Lung (tissue), 12 donors: ENCODE data around the gene YTHDC1. TPM values are rescaled to one million over a fixed set of nuclear protein-coding genes. Genes with fewer than 3 reads are reported as not detected.
"Not testable (repeated sequence)": the region's sequence is repeated elsewhere in the genome, so short reads cannot be mapped to it uniquely, and the experiment has no call there.

ENCODE experiments used
- ATAC-seq: fragments of 200-7000 bp; cut with Tn5 transposase; one replicate; pipeline ENCODE4 v1.9.1; 2020; ENCODE audit warnings: moderate number of reproducible peaks; ENCODE audit not compliant: insufficient read depth, low FRiP score
- DNase-seq, 3 donors: peaks; one replicate each; pipeline ENCODE4 v3.0.0-alpha.2; 2013 to 2017
- H3K27ac ChIP-seq, 2 donors: one replicate each; pipeline ENCODE4 v1.5.1; 2013; ENCODE audit warnings: mild to moderate bottlenecking in 2 of 2, moderate library complexity in 2 of 2, control low read depth in 1 of 2, inconsistent platforms in 1 of 2, low read depth in 1 of 2, low read length in 1 of 2
- H3K27me3 ChIP-seq, 3 donors: one replicate each; pipeline ENCODE4 v1.5.1; 2013; ENCODE audit warnings: low read length in 2 of 3; ENCODE audit not compliant: control insufficient read depth in 3 of 3, insufficient read depth in 3 of 3
- H3K36me3 ChIP-seq, 4 donors: one replicate each; pipeline ENCODE4 v1.5.1; 2013; ENCODE audit warnings: low read length in 4 of 4, mild to moderate bottlenecking in 1 of 4, moderate library complexity in 1 of 4; ENCODE audit not compliant: control insufficient read depth in 4 of 4, insufficient read depth in 4 of 4
- H3K4me1 ChIP-seq, 5 donors: one replicate each; pipeline ENCODE4 v1.5.1; 2013; ENCODE audit warnings: low read length in 5 of 5, mild to moderate bottlenecking in 2 of 5, moderate library complexity in 1 of 5; ENCODE audit not compliant: control insufficient read depth in 5 of 5, insufficient read depth in 5 of 5
- H3K4me3 ChIP-seq: one replicate; pipeline ENCODE4 v1.5.1; 2013; ENCODE audit warnings: mild to moderate bottlenecking, control low read depth, moderate library complexity
- H3K9ac ChIP-seq, 2 donors: one replicate each; pipeline ENCODE4 v1.5.1; 2013; ENCODE audit warnings: low read length in 2 of 2, control low read depth in 1 of 2; ENCODE audit not compliant: insufficient read depth in 1 of 2
- H3K9me3 ChIP-seq, 4 donors: one replicate each; pipeline ENCODE4 v1.5.1; 2013; ENCODE audit warnings: low read length in 3 of 4, mild to moderate bottlenecking in 1 of 4, moderate library complexity in 1 of 4; ENCODE audit not compliant: control insufficient read depth in 4 of 4, insufficient read depth in 3 of 4
- CTCF ChIP-seq: IDR thresholded peaks from 2 replicates; pipeline ENCODE4 v1.5.1; 2012; ENCODE audit warnings: mild to moderate bottlenecking; ENCODE audit errors: control extremely low read depth, extremely low read depth
- WGBS, 2 donors: extraction: QIAGEN DNeasy Blood & Tissue Kit; methylation state at CpG; one replicate each; pipeline ENCODE4 v1.1.7; 2013; 5-methylcytosine and 5-hydroxymethylcytosine counted together
- polyA plus RNA-seq, 2 donors: library from polyadenylated mRNA; stranded (reverse); fragments of 200-250 nt; gene quantifications; one replicate each; pipeline ENCODE4 v1.2.1, GENCODE V29; 2013
- total RNA-seq, 2 donors: library from RNA; depleted of rRNA in 1 of 2; stranded (reverse); fragments of >200 nt in 1 of 2; gene quantifications; one replicate each; pipeline ENCODE4 v1.2.1, GENCODE V29; 2014 to 2021
- donor health status: control.
- donor health status: control.
- donor health status: Bipolar disorder and iron deficiency.
- donor health status: healthy.
- donor health status: DM: yes; HTN: yes; CAD: no.

Gene YTHDC1
- total and polyA plus RNA-seq, 4 donors, result 37.4 to 207 (median 49.2) TPM

GRCh38 chr4:68287704-68288392 lies 62.0 kb downstream of the YTHDC1 start:
- no peaks in the 10 kb centered on the region for H3K9me3 ChIP-seq
- no peak for TF ChIP-seq CTCF
- H3K4me1 ChIP-seq, result no peaks in the 10 kb centered on the region
- DNase-seq (no peak), ATAC-seq (no peak)
- H3K36me3 ChIP-seq, result no peaks in the 10 kb centered on the region
- no peaks in the 10 kb centered on the region for H3K27me3 ChIP-seq
- WGBS, 2 donors, result 41 to 53% methylated on average over 3 of the region's 3 CpGs
- no peak overlapping the region for H3K27ac ChIP-seq
- no peak overlapping the region for H3K9ac ChIP-seq
- H3K4me3 ChIP-seq, result no peak overlapping the region

GRCh38 chr4:68283714-68284113 lies 66.2 kb downstream of the YTHDC1 start:
- Histone ChIP-seq H3K27me3 (no peaks in the 10 kb centered on the region), H3K4me3 (no peak overlapping the region), H3K27ac (no peak overlapping the region), H3K9ac (no peak overlapping the region), H3K36me3 (no peaks in the 10 kb centered on the region), H3K9me3 (no peaks in the 10 kb centered on the region), H3K4me1 (no peaks in the 10 kb centered on the region)
- 83% methylated on average over 3 of the region's 3 CpGs for WGBS, 2 donors
- no peak for ATAC-seq
- no peak for TF ChIP-seq CTCF
- no peak for DNase-seq

GRCh38 chr4:68283095-68283494 lies 66.8 kb downstream of the YTHDC1 start:
- H3K36me3 ChIP-seq, result no peaks in the 10 kb centered on the region
- 90 to 95% methylated on average over 2 of the region's 2 CpGs for WGBS, 2 donors
- H3K9ac ChIP-seq, result no peak overlapping the region
- H3K9me3 ChIP-seq, result no peaks in the 10 kb centered on the region
- no peaks in the 10 kb centered on the region for H3K4me1 ChIP-seq
- H3K27me3 ChIP-seq, result no peaks in the 10 kb centered on the region
- no peak for DNase-seq
- H3K27ac ChIP-seq, result no peak overlapping the region
- no peak for TF ChIP-seq CTCF
- no peak overlapping the region for H3K4me3 ChIP-seq
- ATAC-seq, result no peak

- H3K4me3 ChIP-seq, ATAC-seq: not testable (repeated sequence)
- 83 to 84% methylated on average over 10 of the region's 10 CpGs for WGBS, 2 donors
These were observed 67.8 kb downstream of the YTHDC1 start for GRCh38 chr4:68281796-68282740.

More at GRCh38 chr4:68281796-68282740, 67.8 kb downstream of the YTHDC1 start:
- not testable (repeated sequence) for DNase-seq, H3K4me1 ChIP-seq, H3K36me3 ChIP-seq, H3K9ac ChIP-seq, H3K27ac ChIP-seq, H3K27me3 ChIP-seq, H3K9me3 ChIP-seq
